ENCODE data around the gene ZNF280D.

Gene ZNF280D

DNA sequence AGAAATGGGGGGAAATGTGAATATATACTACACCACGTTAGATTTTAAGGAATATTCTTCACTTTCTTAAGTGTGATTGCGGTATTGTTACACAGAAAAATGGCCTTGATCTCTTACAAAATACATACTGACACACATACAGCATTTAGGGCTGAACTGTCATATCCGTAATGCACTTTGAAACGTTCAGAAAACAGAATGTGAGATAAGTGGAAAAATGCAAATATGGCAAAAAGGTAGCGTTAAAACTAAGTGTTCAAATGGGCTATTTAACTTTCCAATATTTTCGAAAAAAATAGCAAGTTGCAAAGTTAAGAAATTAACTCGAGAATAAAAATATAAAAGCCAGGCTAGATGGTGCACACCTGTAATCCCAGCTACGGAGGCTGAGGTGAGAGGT lies 1.8 kb downstream of the ZNF280D start:
- Histone ChIP-seq H3K4me3 (ENCODE audit: low read depth, low read length) (no peak overlapping the region), H3K27ac (no peak overlapping the region), H3K36me3 (no peaks in the 10 kb centered on the region; the same call in 1 of the 2 replicates)

DNA sequence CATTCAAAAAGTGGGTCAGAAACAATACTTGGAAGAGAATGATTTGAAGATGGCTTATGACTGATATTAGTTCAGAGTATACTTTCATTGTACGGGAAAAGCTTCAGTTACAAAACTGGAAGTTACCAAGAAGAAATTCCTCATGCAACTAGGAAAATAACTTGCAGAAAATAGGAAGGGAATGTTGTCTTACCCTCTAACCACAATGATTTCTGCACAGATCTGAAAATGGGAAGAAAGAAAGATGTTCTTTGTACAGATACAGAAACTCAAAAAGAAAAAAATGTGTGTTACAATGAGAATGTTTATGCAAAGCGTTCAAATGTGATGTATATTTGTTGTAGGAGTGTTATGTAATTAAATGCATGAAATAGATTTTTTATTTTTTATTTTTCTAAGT lies 3.7 kb downstream of the ZNF280D start:
- TF ChIP-seq, protein P1, sequence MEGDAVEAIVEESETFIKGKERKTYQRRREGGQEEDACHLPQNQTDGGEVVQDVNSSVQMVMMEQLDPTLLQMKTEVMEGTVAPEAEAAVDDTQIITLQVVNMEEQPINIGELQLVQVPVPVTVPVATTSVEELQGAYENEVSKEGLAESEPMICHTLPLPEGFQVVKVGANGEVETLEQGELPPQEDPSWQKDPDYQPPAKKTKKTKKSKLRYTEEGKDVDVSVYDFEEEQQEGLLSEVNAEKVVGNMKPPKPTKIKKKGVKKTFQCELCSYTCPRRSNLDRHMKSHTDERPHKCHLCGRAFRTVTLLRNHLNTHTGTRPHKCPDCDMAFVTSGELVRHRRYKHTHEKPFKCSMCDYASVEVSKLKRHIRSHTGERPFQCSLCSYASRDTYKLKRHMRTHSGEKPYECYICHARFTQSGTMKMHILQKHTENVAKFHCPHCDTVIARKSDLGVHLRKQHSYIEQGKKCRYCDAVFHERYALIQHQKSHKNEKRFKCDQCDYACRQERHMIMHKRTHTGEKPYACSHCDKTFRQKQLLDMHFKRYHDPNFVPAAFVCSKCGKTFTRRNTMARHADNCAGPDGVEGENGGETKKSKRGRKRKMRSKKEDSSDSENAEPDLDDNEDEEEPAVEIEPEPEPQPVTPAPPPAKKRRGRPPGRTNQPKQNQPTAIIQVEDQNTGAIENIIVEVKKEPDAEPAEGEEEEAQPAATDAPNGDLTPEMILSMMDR (IDR thresholded peaks at IDR 0.05; ENCODE audit: low read depth, low read length): no peak
- Histone ChIP-seq H3K27me3 (ENCODE audit: insufficient read depth, low read depth, severe bottlenecking) (no peaks in the 10 kb centered on the region), H3K27ac (no peak overlapping the region), H3K9me3 (ENCODE audit: severe bottlenecking) (peaks cover 6% of the 10 kb centered on the region), H3K4me3 (ENCODE audit: low read depth, low read length) (no peak overlapping the region), H3K36me3 (no peaks in the 10 kb centered on the region; the same call in 1 of the 2 replicates)
- no peak for DNase-seq

More for the DNA sequence above, 1.8 kb downstream of the ZNF280D start:
- TF ChIP-seq, protein P1 (IDR thresholded peaks at IDR 0.05; ENCODE audit: low read depth, low read length): no peak
- Histone ChIP-seq H3K27me3 (ENCODE audit: insufficient read depth, low read depth, severe bottlenecking) (no peaks in the 10 kb centered on the region), H3K9me3 (ENCODE audit: severe bottlenecking) (peaks cover 6% of the 10 kb centered on the region)
- DNase-seq: no peak

DNA sequence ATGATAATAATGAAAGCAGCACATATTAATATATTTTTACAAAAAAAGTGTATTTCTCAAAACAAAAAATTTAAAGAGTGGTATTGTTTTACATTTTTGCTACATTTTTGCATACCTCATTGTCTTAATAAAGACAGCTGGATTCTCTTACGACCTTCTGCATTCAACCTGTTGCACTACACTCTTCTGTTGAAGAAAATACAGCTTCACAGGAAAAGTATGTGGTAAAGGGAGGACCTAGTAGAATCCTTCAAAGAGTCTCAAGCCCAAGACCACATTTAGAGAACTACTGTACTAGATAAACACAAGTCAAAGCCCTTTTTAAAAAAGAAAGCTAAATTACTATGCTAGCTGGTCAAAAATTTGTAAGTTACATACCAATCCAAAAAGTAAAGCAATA lies 7.9 kb downstream of the ZNF280D start:
- no peak overlapping the region for H3K4me3 ChIP-seq (ENCODE audit: low read depth, low read length)
- no peaks in the 10 kb centered on the region for H3K9me3 ChIP-seq (ENCODE audit: severe bottlenecking)
- H3K36me3 ChIP-seq: no peaks in the 10 kb centered on the region
- DNase-seq: no peak
- no peaks in the 10 kb centered on the region for H3K27me3 ChIP-seq (ENCODE audit: insufficient read depth, low read depth, severe bottlenecking)
- TF ChIP-seq, protein P1 (IDR thresholded peaks at IDR 0.05; ENCODE audit: low read depth, low read length): no peak
- no peak overlapping the region for H3K27ac ChIP-seq

DNA sequence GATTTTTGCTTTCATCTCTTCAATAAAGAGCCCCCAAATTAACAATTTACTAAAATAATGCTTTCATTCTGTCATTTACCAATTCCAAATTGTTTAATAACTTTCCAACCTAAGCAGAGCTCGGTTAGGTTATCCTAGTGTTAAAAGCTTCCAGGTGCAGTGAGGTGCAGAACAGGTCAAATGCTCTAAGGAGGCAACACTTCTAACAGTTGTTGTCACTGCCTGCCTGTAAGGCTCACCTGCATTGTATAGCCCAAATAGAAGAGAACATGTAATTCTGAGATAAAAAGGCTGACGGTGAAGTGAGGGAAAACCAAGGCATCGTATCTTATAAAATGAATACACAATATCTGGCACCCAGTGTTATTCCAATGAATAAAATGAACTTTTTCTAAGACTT lies 9.1 kb downstream of the ZNF280D start:
- Histone ChIP-seq H3K27ac (no peak overlapping the region), H3K9me3 (ENCODE audit: severe bottlenecking) (no peaks in the 10 kb centered on the region), H3K36me3 (no peaks in the 10 kb centered on the region), H3K27me3 (ENCODE audit: insufficient read depth, low read depth, severe bottlenecking) (no peaks in the 10 kb centered on the region), H3K4me3 (ENCODE audit: low read depth, low read length) (no peak overlapping the region)
- TF ChIP-seq, protein P1 (IDR thresholded peaks at IDR 0.05; ENCODE audit: low read depth, low read length): no peak
- DNase-seq: no peak

DNA sequence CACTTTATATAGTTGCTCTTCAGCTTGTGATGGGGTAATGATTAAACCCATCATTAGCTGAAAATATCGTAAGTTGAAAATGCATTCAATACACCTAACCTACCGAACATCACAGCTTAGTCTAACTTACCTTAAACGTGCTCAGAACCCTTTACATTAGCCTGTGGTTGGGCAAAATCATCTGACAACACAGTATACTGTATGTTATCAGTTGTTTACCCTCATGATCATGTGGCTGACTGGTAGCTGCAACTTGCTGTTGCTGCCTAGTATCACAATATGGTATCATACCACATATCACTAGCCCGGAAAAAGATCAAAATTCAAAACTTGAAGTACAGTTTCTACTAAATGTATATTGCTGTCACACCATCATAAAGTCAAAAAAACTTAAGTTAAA lies 9.5 kb downstream of the ZNF280D start:
- Histone ChIP-seq H3K27me3 (ENCODE audit: insufficient read depth, low read depth, severe bottlenecking) (no peaks in the 10 kb centered on the region), H3K4me3 (ENCODE audit: low read depth, low read length) (no peak overlapping the region), H3K36me3 (no peaks in the 10 kb centered on the region), H3K9me3 (ENCODE audit: severe bottlenecking) (no peaks in the 10 kb centered on the region), H3K27ac (no peak overlapping the region)
- no peak for DNase-seq
- TF ChIP-seq, protein P1 (IDR thresholded peaks at IDR 0.05; ENCODE audit: low read depth, low read length): no peak

DNA sequence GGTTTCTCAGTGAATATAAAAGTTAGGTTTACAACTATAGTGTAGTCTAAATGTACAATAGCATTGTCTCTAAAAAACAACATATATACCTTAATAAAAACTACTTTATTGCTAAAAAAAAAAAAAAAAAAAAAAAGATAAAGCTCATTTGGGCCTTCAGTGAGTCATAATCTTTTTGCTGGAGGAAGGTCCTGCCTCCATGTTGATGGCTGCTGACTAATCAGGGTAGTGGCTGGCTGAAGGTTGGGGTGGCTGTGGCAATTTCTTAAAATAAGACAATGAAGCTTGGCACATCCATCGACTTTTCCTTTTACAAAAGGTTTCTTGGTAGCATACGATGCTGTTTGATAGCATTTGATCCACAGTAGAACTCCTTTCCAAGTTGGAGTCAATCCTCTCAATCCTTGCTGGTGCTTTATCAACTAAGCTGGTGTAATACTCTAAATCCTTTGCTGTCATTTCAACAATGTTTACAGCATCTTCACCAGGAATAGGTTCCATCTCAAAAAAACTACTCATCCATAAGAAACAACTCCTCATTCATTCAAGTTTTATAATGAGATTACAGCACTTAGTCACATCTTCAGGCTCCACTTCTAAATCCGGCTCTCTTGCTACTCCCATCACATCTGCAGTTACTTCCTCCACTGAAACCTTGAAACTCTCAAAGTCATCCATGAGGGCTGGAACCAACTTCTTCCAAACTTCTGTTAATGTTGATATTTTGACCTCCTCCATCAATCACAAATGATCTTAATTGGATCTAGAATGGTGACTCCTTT lies 13.3 kb downstream of the ZNF280D start:
- no peaks in the 10 kb centered on the region for H3K36me3 ChIP-seq
- H3K27me3 ChIP-seq (ENCODE audit: insufficient read depth, low read depth, severe bottlenecking): no peaks in the 10 kb centered on the region
- H3K4me3 ChIP-seq (ENCODE audit: low read depth, low read length): no peak overlapping the region
- DNase-seq: no peak
- no peak overlapping the region for H3K27ac ChIP-seq
- H3K9me3 ChIP-seq (ENCODE audit: severe bottlenecking): no peaks in the 10 kb centered on the region
- TF ChIP-seq, protein P1 (IDR thresholded peaks at IDR 0.05; ENCODE audit: low read depth, low read length): no peak

All from WERI-Rb-1 (cell line).